Duodenal mucosa (tissue), 2 donors: ENCODE results near the gene DNAH9.

Source experiments
- H3K27ac ChIP-seq: one replicate; pipeline ENCODE4 v1.7.0; 2013; ENCODE audit warnings: low read depth, low read length
- H3K27me3 ChIP-seq, 2 donors: one replicate each; pipeline ENCODE4 v1.7.0; 2013; ENCODE audit warnings: low read length in 2 of 2, control low read depth in 1 of 2; ENCODE audit not compliant: insufficient read depth in 2 of 2, control insufficient read depth in 1 of 2
- H3K36me3 ChIP-seq, 2 donors: one replicate each; pipeline ENCODE4 v1.7.0; 2013; ENCODE audit warnings: low read length in 2 of 2, control low read depth in 1 of 2; ENCODE audit not compliant: insufficient read depth in 2 of 2, control insufficient read depth in 1 of 2
- H3K4me1 ChIP-seq, 2 donors: one replicate each; pipeline ENCODE4 v1.7.0; 2013; ENCODE audit warnings: low read length in 2 of 2, control low read depth in 1 of 2; ENCODE audit not compliant: insufficient read depth in 2 of 2, control insufficient read depth in 1 of 2
- H3K4me3 ChIP-seq, 2 donors: one replicate each; pipeline ENCODE4 v1.7.0; 2013; ENCODE audit warnings: low read length in 2 of 2, low read depth in 1 of 2
- H3K9ac ChIP-seq, 2 donors: one replicate each; pipeline ENCODE4 v1.7.0; 2013; ENCODE audit warnings: low read length in 2 of 2, low read depth in 1 of 2
- H3K9me3 ChIP-seq, 2 donors: one replicate each; pipeline ENCODE4 v1.7.0; 2013; ENCODE audit warnings: low read length in 2 of 2, control low read depth in 1 of 2; ENCODE audit not compliant: control insufficient read depth in 1 of 2

DNAH9 gene

GRCh38 chr17:11852231-11852630, 254.0 kb downstream of the DNAH9 start:
- Histone ChIP-seq H3K4me1 (no peaks in the 10 kb centered on the region), H3K36me3 (no peaks in the 10 kb centered on the region), H3K27ac (no peak overlapping the region), H3K9ac (no peak overlapping the region), H3K4me3 (no peak overlapping the region), H3K9me3 (no peaks in the 10 kb centered on the region), H3K27me3 (no peaks in the 10 kb centered on the region)

GRCh38 chr17:11852912-11853311, 254.6 kb downstream of the DNAH9 start:
- no peaks in the 10 kb centered on the region for H3K4me1 ChIP-seq
- no peaks in the 10 kb centered on the region for H3K36me3 ChIP-seq
- no peaks in the 10 kb centered on the region for H3K27me3 ChIP-seq
- H3K27ac ChIP-seq = no peak overlapping the region
- H3K9me3 ChIP-seq = no peaks in the 10 kb centered on the region
- H3K4me3 ChIP-seq = no peak overlapping the region
- no peak overlapping the region for H3K9ac ChIP-seq

- no peak overlapping the region for H3K4me3 ChIP-seq
- H3K27ac ChIP-seq = no peak overlapping the region
- H3K9ac ChIP-seq = no peak overlapping the region
- no peaks in the 10 kb centered on the region for H3K9me3 ChIP-seq
- H3K4me1 ChIP-seq = no peaks in the 10 kb centered on the region
- no peaks in the 10 kb centered on the region for H3K36me3 ChIP-seq
- no peaks in the 10 kb centered on the region for H3K27me3 ChIP-seq
These were observed 255.3 kb downstream of the DNAH9 start for GRCh38 chr17:11853321-11854151.

- H3K27me3 ChIP-seq = no peaks in the 10 kb centered on the region
- no peak overlapping the region for H3K27ac ChIP-seq
- H3K4me3 ChIP-seq = no peak overlapping the region
- no peaks in the 10 kb centered on the region for H3K36me3 ChIP-seq
- no peaks in the 10 kb centered on the region for H3K9me3 ChIP-seq
- H3K4me1 ChIP-seq = no peaks in the 10 kb centered on the region
- H3K9ac ChIP-seq = no peak overlapping the region
These were observed 257.0 kb downstream of the DNAH9 start for GRCh38 chr17:11855306-11855705.

- no peaks in the 10 kb centered on the region for H3K9me3 ChIP-seq
- no peaks in the 10 kb centered on the region for H3K27me3 ChIP-seq
- H3K4me3 ChIP-seq = no peak overlapping the region
- no peaks in the 10 kb centered on the region for H3K4me1 ChIP-seq
- H3K36me3 ChIP-seq = no peaks in the 10 kb centered on the region
- no peak overlapping the region for H3K27ac ChIP-seq
- H3K9ac ChIP-seq = no peak overlapping the region
These were observed 258.7 kb downstream of the DNAH9 start for GRCh38 chr17:11857006-11857405.

- H3K4me1 ChIP-seq = no peaks in the 10 kb centered on the region
- H3K9me3 ChIP-seq = no peaks in the 10 kb centered on the region
- no peaks in the 10 kb centered on the region for H3K36me3 ChIP-seq
- H3K9ac ChIP-seq = no peak overlapping the region
- H3K27me3 ChIP-seq = no peaks in the 10 kb centered on the region
- H3K4me3 ChIP-seq = no peak overlapping the region
- no peak overlapping the region for H3K27ac ChIP-seq
These were observed 271.6 kb downstream of the DNAH9 start for GRCh38 chr17:11869680-11870394.

GRCh38 chr17:11871773-11872172, 273.5 kb downstream of the DNAH9 start:
- no peaks in the 10 kb centered on the region for H3K27me3 ChIP-seq
- no peak overlapping the region for H3K9ac ChIP-seq
- no peaks in the 10 kb centered on the region for H3K36me3 ChIP-seq
- H3K4me1 ChIP-seq = no peaks in the 10 kb centered on the region
- H3K4me3 ChIP-seq = no peak overlapping the region
- H3K27ac ChIP-seq = no peak overlapping the region
- H3K9me3 ChIP-seq = no peaks in the 10 kb centered on the region

- Histone ChIP-seq H3K36me3 (no peaks in the 10 kb centered on the region), H3K4me1 (no peaks in the 10 kb centered on the region), H3K9me3 (no peaks in the 10 kb centered on the region), H3K27ac (no peak overlapping the region), H3K4me3 (no peak overlapping the region), H3K27me3 (no peaks in the 10 kb centered on the region), H3K9ac (no peak overlapping the region)
These were observed 276.5 kb downstream of the DNAH9 start for GRCh38 chr17:11874756-11875155.

- H3K4me3 ChIP-seq = no peak overlapping the region
- H3K9me3 ChIP-seq = no peaks in the 10 kb centered on the region
- no peaks in the 10 kb centered on the region for H3K4me1 ChIP-seq
- no peak overlapping the region for H3K27ac ChIP-seq
- no peaks in the 10 kb centered on the region for H3K27me3 ChIP-seq
- H3K9ac ChIP-seq = no peak overlapping the region
- no peaks in the 10 kb centered on the region for H3K36me3 ChIP-seq
These were observed 282.4 kb downstream of the DNAH9 start for GRCh38 chr17:11880714-11881113.

GRCh38 chr17:11882716-11883115, 284.4 kb downstream of the DNAH9 start:
- H3K4me3 ChIP-seq = no peak overlapping the region
- H3K27me3 ChIP-seq = no peaks in the 10 kb centered on the region
- no peaks in the 10 kb centered on the region for H3K36me3 ChIP-seq
- H3K9me3 ChIP-seq = no peaks in the 10 kb centered on the region
- H3K9ac ChIP-seq = no peak overlapping the region
- no peak overlapping the region for H3K27ac ChIP-seq
- no peaks in the 10 kb centered on the region for H3K4me1 ChIP-seq
